HL-60/S4 treated with phorbol 12-myristate 13-acetate at 8.2 ng/mL for 4 days and 3 days (cell line): ENCODE results near the gene PMPCA.

ENCODE experiments used
- in situ Hi-C: fragments of 300-500 bp; cut with MboI; formaldehyde crosslinking; loops from 2 replicates; pipeline ENCODE4 v1.15.0; 2022; ENCODE audit warnings: low sequenced_read_pairs

Gene PMPCA

DNA sequence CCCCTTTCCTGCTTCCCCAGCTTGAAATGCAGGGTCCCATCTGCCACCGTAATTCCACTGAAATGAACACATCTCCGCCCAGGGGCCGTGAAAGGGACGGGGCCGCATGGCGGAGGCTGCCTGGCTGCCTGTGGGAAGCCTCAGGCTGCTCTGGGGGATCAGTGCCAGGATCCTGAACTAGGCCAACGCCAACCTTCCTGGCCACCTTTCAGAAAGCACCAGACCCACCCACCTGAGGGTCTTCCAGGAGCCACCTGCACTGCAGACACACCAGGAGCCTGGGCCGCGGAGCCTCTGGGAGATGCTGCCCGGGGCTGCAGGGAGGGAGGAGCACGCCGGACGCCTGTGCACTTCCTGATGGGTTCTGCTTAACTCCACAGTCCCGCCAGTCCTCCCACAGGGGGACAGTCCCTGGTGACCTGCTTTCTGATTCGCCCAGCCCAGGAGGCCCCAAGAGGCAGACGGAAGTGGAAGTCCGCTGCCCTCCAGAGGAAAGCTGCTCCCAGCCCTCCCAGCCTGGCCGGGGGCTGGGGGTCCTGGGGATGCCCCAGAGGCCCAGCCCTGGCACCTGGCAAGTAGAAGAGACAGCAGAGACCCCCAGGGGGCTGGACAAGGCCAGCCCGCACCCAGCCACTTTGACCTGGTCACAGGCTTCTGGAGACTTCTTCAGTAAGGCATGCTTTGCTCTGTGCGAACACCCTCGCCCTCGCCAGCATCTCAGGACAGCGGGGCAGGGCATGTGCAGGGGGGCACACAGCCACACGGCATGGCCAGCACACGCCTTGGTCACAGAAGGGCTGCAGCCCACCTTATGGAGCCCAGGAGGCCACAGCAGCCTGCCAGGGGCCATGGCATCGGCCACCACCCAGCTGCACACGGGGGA lies 36.9 kb upstream of the PMPCA start, which contains the start of gene CARD9:
TSS of gene CARD9 (minus strand) at position 370 of the 883 bp plus-strand sequence. CDS start 1,591 bp downstream, outside the sequence.
- in situ Hi-C loops: no loop called here

DNA sequence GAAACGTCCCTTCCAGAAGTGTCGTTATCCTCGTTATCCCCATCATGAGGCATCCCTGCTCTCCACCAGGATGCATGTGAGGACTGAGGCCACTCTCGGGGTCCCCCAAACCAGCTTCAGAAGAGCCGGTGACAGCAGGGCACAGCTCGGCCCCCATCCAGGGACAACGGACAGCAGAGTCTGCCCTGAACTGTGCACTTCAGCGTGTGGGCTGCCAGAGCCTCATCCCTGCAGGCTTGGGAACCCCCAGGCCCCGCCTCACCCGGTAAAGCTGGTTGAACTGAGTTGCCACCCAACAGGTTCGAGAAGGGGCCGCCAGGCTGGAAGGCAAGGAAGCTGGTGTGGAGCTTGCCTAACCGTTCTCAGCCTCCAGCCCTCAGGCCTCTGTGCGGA lies 36.3 kb upstream of the PMPCA start:
- in situ Hi-C loops: no loop called here

DNA sequence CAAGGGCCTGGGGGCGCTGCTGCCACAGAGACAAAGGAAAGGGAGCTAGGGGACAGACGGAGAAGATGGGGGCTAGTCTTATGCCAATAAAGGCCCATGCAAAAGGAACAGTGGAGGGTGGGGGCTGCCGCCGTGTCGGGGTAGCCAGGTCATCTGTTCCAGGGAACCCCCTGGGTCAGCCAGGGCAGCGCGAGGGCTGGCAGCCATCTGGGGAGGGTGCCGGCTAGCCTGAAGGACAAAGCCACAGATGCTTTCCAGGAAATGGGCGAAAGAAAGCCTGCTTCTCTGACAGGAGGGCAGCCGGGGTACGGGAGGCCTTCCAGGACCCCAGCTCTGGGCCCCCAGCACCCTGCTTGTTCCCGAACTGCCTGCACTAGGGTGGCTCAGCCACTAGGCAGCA lies 35.4 kb upstream of the PMPCA start:
- in situ Hi-C loops: no loop called here

- in situ Hi-C loops: no loop called here
These were observed 34.0 kb upstream of the PMPCA start for GRCh38 chr9:136376457-136376856.

- in situ Hi-C loops: no loop called here
These were observed 32.9 kb upstream of the PMPCA start for GRCh38 chr9:136377341-136378169.

GRCh38 chr9:136378170-136379002 lies 32.1 kb upstream of the PMPCA start:
- in situ Hi-C loops: no loop called here

GRCh38 chr9:136379003-136379287 lies 31.5 kb upstream of the PMPCA start:
- in situ Hi-C loops: no loop called here

DNA sequence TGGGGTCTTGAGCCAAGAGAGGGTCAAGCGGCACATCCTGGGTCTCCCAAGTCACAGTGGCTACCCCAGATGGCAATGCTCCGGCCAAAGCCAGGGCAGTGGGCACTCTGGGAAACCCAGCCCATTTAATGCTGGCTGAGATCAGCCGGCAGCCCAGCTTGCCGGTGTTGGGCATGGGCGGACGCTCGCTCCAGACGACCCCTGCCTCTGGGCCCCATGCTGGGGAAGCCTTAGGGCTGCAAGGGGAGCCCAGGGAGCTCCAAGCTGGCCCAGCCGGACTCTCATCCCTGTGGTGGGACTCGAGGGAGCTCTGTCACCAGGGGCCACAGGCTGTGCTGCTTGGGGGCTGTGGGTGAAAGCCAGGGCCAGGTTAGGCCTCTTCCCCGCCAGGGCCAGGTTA lies 31.1 kb upstream of the PMPCA start:
- in situ Hi-C loops: no loop called here

- in situ Hi-C loops: no loop called here
These were observed 30.6 kb upstream of the PMPCA start for GRCh38 chr9:136379891-136380290.

- in situ Hi-C loops: no loop called here
These were observed 30.1 kb upstream of the PMPCA start for GRCh38 chr9:136380381-136380780.

GRCh38 chr9:136381311-136381710 lies 29.1 kb upstream of the PMPCA start:
- in situ Hi-C loops: no loop called here

- in situ Hi-C loops: no loop called here
These were observed 28.4 kb upstream of the PMPCA start for GRCh38 chr9:136381966-136382513.

DNA sequence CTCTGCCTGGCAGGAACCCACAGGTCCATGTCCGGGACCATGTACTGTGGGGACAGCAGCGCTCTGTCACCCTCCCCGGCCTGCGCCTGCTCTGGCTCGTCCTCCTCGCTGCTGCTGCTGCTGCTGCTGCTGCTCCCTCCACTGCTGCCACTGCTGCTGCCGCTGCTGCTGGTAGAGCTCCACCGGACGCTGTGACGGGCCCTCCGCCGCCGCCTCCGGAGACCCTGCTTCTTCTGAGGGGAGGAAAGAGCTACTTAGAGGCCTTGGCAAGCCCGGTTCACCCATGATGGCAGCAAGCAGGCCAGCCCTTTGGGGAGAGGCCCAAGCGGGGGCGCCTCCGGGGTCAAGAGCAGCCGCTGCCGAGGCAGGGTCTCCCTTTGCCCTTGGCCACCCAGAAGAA lies 27.0 kb upstream of the PMPCA start:
- in situ Hi-C loops: no loop called here

GRCh38 chr9:136385015-136385414 lies 25.4 kb upstream of the PMPCA start:
- in situ Hi-C loops: no loop called here

DNA sequence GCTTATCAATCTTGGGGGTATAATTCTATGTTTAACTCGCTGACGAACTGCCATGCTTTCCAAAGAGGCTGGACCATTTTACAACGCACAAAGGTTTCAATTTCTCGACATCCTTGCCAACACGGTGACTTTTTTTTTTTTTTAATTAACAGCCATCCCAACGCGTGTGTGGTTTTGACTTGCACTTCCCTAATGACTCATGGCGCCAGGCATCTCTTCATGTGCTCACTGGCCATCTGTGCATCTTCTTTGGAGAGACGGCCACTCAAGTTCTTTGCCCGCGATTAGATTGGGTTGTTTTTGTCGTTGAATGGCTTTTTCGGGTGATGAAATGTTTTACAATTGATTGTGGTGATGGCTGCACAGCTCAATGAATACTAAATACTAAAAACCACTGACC lies 24.4 kb upstream of the PMPCA start:
- in situ Hi-C loops: no loop called here

GRCh38 chr9:136387217-136387616 lies 23.2 kb upstream of the PMPCA start:
- in situ Hi-C loops: no loop called here

GRCh38 chr9:136389396-136389795 lies 21.1 kb upstream of the PMPCA start:
- in situ Hi-C loops: no loop called here

- in situ Hi-C loops: no loop called here
These were observed 18.5 kb upstream of the PMPCA start for GRCh38 chr9:136391737-136392537.

DNA sequence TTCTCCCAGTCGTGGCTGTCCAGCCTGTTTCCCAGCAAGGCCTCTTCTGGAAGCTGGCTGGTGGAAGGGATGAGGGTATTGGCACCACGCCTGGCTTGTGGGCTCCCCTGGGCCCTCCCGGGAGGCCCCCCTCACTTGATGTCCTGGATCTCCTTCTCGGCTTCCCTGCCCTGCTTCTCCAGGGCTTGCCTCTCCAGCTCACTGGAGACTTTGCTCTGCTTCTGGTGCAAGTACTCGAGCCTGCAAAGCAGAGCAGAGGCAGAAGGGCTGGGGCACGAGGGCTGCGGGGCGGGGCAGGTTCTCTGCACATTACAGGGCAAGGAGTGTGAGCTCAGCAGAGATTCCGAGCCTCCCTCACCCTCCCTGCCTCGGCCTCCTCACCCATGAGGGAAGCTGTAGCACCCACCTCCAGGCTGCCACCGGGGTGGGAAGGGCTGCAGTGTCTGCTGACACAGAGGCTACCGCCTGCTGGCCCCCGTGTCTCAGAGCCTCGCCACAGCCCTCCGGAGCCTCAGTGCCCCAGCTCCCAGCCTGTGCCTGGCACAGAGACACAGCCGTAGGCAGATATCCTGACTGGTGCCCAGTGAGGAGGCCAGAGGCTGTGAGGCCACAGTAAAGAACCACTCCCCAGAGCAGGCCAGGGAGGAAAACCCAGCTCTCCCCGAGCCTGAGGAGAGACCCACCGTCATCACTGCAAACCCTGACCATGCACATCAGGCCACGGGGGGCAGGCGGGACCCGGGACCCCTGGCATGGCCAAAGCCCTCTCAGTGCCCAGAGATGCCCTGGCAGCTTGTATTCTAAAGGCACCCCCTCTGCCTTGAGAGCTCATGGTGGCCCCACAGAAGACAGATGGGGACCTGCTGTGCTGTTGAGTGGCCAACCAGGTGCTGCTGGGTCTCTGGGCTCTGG lies 17.7 kb upstream of the PMPCA start:
- in situ Hi-C loops: no loop called here
